Ovary (tissue), 3 donors: ENCODE results near the gene SCFD1.

ENCODE experiments used
- CTCF ChIP-seq, 3 donors: fragments of 450-650 bp in 2 of 3; fragments of 200-600 bp in 1 of 3; IDR thresholded peaks; one replicate each; pipeline versions ENCODE4 v1.5.1 to v1.8.0; 2016 to 2022; ENCODE audit warnings: antibody characterized with exemption in 3 of 3, mild to moderate bottlenecking in 1 of 3
- EP300 ChIP-seq: sonication (generic); formaldehyde crosslinking; IDR thresholded peaks from one replicate; pipeline ENCODE4 v1.6.1; 2017; ENCODE audit warnings: antibody characterized with exemption
- POLR2A ChIP-seq: fragments of 450-650 bp; IDR thresholded peaks from one replicate; pipeline ENCODE4 v1.6.1; 2017; ENCODE audit warnings: antibody characterized with exemption, mild to moderate bottlenecking, moderate library complexity
- donor health status: DM: no; HTN: no; CAD: no.

- TF ChIP-seq CTCF (IDR thresholded peaks at IDR 0.05) (no peak), POLR2A (no peak), EP300 (no peak)
Observed at GRCh38 chr14:30623412-30624131, 1.5 kb downstream of the SCFD1 start.
